NCI-H1930 (cell line): ENCODE measurements around the gene P4HA1.
"Not testable (repeated sequence)": the region's sequence is repeated elsewhere in the genome, so short reads cannot be mapped to it uniquely, and the experiment has no call there.

Experiments used
- DNase-seq, 2 experiments: peaks; one replicate each; lab custom pipeline; 2025; lab: John Stamatoyannopoulos, UW

Gene P4HA1

DNA sequence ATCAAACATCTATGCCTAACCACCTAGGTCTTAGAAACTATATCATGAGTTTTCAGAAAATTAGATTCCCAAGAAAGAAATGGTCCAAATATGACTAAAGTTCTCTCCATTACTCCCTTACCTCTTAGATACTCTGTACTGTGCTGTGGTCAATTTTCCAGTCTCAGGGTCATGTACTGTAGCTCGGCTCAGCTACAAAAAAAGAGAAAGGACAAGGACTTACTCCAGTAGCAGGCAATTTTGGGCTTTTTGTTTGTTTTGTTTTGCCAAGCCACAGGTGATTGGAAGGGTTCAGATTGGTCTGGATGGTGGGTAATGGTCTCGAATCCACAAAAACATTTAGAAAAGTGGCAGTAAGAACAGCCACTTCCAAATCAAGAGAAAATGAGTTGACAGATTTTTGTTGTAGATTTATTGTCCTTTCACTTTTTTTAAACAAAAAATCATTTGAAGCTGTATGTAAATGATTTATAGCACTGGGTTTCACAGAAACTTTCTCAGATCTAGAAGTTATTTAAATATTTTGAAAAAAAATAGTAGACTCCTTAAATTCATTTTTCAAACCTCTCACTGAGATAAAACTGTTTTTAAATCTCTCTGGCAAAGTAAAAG is 52.8 kb downstream of the P4HA1 start:
- no peak for DNase-seq

DNA sequence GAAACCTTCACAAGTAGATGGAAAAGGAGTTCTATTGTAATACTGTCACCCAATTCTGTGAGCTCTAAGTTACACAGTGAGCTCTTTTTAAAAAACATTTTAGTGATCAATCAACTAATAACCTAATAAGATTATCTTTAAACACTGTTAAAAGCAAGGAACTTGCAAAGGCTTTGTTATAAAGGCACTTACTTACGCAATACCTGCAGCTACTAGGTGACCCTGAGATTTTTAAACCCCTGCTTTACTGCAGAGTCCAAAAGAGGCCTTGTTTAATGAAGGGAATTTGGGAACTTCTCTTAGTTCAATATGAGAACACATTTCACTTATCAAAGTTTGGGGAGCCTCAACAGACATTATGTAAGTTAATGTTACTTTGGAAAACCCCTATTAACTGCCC is 53.3 kb downstream of the P4HA1 start:
- no peak for DNase-seq

DNA sequence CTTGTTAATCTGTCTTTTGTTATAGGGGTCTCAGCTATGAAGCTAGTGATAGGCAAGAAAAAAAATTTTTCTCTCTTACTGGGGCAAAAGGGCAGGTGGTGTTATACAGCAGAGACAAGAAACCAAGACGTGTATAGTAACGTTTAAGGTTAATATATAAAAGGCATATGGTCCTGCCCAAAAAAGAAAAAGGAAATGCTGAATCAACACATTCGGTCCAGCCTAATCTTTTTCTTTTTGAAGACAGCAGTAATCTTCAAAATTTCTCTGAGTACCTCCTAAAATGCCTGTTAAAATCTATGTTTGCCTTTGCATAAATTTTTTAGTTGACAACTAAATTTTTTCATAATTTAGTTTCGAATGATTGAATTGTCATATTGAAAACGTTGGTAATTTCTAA is 54.5 kb downstream of the P4HA1 start:
- no peak for DNase-seq

DNA sequence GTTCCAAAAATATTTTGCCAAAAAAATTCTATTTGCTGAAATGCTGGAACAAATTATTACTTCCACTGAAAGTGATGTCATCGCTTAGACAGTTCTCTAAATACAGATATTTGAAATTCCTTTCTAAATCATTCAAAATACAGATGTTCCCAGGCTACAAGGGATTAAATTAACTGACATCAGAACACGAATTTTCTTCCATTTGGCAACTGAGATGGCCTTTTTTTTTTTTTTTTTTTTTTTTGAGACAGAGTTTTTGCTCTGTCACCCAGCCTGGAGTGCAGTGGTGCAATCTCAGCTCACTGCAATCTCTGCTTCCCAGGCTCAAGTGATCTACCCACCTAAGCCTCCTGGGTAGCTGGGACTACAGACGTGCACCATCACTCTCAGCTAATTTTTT is 57.0 kb downstream of the P4HA1 start:
- DNase-seq: no peak

DNA sequence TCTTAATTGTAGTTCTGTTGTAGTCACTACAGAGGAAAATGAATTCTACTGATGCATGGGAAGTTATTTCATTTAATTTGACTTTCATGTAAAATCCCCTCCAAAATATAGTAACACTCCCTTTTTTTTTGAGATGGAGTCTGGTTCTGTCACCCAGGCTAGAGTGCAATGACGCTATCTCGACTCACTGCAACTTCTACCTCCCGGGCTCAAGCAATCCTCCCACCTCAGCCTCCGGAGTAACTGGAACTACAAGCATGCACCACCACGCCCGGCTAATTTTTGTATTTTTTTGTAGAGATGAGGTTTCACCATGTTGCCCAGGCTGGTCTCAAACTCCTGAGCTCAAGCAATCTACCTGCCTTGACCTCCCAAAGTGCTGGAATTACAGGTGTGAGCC is 60.4 kb downstream of the P4HA1 start:
- DNase-seq: not testable (repeated sequence)

DNA sequence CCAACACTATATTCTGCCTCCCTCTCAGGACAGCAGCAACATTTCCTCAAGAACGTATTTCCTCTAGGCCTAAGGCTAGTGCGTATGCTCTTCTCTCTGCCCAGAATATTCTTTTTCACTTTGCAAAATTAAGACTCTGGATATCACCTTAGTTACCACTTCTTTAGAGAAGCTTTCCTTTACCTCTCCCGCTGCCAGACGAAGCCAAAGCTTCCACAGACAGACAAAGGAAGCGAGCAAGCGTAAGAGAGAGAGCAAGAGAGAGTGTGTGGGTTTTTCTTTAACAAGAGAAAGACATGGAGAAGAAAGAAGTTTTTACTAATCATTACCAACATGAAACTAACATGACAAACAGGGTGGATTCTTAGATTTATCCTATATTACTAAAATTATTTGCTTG is 64.1 kb downstream of the P4HA1 start:
- DNase-seq: no peak

DNA sequence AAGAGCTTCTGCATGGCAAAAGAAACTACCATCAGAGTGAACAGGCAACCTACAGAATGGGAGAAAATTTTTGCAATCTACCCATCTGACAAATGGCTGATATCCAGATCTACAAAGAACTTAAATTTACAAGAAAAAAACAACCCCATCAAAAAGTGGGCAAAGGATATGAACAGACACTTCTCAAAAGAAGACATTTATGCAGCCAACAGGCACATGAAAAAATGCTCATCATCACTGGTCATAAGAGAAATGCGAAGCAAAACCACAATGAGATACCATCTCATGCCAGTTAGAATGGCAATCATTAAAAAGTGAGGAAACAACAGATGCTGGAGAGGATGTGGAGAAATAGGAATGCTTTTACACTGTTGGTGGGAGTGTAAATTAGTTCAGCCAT is 70.0 kb downstream of the P4HA1 start:
- not testable (repeated sequence) for DNase-seq

DNA sequence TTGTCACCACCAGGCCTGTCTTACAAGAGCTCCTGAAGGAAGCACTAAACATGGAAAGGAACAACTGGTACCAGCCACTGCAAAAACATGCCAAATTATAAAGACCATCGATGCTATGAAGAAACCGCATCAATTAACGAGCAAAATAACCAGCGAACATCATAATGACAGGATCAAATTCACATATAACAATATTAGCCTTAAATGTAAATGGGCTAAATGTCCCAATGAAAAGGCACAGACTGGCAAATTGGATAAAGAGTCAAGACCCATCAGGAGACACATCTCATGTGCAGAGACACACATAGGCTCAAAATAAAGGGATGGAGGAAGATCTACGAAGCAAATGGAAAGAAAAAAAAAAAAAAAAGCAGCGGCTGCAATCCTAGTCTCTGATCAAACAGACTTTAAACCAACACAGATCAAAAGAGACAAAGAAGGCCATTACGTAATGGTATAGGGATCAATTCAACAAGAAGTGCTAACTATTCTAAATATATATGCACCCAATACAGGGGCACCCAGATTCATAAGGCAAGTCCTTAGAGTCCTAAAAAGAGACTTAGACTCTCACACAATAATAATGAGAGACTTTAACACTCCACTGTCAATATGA is 73.1 kb downstream of the P4HA1 start:
- not testable (repeated sequence) for DNase-seq

DNA sequence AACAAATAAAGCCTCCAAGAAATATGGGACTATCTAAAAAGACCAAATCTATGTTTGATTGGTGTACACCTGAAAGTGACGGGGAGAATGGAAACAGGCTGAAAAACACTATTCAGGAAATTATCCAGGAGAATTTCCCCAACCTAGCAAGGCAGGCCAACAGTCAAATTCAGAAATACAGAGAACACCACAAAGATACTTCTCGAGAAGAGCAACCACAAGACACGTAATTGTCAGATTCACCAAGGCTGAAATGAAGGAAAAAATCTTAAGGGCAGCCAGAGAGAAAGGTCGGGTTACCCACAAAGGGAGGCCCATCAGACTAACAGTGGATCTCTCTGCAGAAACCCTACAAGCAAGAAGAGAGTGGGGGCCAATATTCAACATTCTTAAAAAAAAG is 73.7 kb downstream of the P4HA1 start:
- not testable (repeated sequence) for DNase-seq

DNA sequence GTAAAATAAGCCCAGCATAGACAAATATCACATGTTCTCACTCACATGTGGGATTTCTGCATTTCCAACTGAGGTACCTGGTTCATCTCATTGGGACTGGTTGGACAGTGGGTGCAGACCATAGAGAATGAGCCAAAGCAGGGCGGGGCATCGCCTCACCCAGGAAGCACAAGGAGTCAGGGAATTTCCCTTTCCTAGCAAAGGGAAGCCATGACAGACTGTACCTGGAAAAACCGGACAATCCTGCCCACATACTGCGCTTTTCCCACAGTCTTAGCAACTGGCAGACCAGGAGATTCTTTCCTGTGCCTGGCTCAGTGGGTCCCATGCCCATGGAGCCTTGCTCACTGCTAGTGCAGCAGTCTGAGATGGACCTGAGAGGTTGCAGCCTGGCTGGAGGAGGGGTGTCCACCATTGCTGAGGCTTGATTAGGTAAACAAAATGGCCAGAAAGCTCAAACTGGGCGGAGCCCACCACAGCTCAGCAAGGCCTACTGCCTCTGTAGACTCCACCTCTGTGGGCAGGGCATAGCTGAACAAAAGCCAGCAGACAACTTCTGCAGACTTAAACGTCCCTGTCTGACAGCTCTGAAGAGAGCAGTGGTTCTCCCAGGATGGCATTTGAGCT is 75.0 kb downstream of the P4HA1 start:
- DNase-seq: not testable (repeated sequence)

DNA sequence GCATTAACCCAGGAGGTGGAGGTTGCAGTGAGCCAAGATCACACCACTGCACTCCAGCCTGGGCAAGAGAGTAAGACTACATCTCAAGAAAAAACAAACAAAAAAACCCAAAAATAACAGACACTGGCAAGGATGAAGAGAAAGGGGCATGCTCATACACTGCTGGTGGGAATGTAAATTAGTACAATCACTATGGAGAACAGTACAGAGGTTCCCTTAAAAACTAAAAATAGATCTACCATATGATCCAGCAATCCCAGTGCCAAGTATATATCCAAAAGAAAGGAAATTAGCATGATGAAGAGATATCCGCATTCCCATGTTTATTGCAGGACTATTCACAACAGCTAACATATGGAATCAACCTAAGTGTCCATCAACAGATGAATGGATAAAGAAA is 75.6 kb downstream of the P4HA1 start:
- DNase-seq: no peak

DNA sequence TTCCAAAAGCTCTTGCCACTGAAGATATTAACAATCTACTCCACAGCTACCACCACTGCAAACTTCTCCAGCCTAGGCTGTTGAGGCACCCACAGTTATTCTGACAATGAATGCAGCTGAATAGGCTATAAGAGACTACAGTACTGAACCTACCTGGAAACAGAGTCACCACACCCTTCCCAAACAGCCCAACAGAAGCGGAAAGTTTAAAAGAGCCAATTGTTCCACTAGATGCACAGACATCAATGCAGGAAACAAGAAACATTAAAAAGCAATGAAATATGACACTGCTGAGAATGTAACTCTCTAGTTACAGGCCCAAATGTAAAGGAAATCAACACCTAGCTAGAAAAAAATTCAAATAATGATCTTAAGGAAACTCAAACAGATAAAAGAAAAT is 77.6 kb downstream of the P4HA1 start:
- no peak for DNase-seq

DNA sequence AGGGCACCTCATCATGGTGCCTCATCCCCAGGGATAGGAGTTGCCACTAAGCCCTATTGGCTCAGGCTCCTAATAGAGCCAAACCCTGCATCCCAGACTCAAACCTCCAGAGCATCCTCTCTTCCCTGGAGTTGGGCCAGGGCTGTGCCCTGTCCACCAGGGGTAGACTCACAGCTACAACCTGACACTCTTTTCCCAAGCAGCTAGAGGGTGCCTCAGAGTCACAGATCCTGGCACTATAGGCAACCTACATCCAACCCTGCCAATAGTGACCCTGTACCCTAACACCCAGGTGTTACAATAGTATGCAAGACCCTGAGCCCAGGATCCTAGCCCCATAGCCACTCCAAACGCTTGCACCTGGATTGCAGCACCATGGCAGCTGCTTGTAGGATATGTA is 78.0 kb downstream of the P4HA1 start:
- DNase-seq: no peak

DNA sequence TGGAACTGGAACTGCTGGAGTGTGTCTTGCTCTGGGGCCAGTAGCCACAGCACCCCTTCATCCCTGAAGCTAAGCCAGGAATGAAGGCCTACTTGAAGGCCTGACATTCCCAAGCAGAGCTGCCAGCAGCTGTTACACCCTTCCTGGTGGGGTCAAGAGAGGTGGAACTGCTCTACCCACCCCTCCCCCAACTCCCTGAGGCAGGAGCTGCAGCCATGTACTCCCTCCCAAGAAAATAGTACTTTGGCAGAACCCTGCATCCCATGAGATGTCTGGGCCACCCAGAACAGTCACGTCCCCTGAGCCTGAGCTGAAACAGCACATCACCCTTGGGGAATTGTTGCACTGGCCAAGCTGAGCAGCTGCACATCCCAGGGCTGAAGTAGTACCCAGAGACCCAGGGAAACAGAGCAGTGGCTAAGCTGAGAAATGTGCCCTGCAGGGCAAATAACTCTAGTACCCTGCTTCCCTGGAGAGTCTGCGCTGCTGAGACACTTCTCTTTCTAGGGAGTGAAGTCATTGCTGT is 78.6 kb downstream of the P4HA1 start:
- DNase-seq: no peak

DNA sequence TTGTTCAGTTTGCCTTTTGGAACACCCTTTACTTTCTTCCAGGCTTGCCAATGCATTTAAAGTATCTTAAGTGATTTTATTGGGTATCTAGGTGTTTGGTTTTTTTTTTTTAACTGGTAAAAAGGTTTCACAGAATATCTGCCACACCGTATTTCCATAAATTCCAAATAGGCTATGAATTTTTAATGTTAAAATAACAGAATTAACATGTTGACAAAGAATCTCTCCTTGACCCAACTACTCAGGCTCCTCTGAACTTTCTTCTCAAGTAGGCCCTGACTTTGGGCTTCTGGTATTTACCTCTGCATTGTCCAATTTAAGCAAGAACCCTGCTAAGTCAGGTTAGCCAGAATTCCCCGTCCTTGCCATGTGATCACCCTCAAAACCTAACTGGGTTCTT is 80.9 kb downstream of the P4HA1 start:
- no peak for DNase-seq

DNA sequence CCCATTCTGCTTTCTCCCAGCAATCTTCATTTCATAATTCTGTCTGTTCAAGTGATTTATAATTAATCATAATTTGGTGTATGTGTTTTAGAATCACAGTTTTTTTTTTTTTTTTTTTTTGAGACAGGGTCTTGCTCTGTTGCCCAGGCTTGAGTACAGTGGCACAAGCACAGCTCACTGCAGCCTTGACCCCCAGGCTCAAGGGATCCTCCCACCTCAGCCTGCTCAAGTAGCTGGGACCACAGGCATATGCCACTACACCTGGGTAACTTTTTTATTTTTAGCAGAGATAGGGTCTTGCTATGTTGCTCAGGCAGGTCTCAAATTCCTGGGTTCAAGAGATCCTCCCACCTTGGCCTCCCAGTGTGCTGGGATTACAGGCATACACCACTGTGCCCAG is 92.8 kb downstream of the P4HA1 start:
- DNase-seq: no peak

DNA sequence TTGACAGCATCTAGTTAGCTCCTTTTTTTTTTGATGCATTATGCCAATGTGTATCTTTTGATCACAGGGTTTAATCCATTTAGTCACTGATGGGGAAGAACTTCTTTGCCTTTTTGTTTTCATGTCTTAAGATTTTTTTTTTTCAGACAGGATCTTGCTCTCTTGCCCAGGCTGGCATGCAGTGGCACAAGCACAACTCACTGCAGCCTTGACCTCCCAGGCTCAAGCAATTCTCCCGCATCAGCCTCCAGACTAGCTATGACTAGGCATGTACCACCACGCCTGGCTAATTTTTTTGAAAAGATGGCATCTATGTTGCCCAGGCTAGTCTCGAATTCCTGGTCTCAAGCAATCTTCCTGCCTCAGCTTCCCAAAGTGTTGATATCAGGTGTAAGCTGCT is 95.7 kb downstream of the P4HA1 start:
- DNase-seq: no peak

DNA sequence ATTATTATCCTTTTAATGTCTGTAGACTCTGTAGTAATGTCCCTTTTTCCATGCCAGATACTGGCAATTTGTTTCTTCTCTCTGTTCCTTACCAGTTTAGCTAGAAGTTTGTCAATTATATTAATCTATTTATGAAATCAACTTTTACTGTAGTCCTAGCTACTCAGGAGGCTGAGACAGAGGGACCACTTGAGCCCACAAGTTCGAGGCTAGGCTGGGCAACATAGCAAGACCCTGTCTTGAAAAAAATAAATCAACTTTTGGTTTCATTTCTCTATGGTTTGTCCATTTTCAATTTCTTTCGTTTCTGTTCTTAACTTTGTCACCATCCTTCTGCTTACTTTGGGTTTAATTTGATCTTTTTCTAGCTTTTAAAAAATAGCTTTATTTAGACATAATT is 99.6 kb downstream of the P4HA1 start:
- DNase-seq: no peak

DNA sequence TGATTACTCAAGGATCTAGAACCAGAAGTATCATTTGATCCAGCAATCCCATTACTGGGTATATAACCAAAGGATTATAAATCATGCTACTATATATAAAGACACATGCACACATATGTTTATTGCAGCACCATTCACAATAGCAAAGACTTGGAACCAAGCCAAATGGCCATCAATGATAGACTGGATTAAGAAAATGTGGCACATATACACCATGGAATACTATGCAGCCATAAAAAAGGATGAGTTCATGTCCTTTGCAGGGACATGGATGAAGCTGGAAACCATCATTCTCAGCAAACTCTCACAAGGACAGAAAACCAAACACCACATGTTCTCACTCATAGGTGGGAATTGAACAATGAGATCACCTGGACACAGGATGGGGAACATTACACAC is 101.2 kb downstream of the P4HA1 start:
- not testable (repeated sequence) for DNase-seq

DNA sequence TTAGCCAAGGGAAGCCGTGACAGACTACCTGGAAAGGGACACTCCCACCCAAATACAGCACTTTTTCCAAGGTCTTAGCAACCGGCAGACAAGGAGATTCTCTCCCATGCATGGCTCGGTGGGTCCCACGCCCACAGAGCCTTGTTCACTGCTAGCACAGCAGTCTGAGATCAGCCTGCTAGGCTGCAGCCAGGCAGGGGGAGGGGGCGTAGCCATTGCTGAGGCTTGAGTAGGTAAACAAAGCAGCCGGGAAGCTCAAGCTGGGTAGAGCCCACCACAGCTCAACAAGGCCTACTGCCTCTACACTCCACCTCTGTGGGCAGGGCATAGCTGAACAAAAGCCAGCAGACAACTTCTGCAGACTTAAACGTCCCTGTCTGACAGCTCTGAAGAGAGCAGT is 106.9 kb downstream of the P4HA1 start:
- DNase-seq: not testable (repeated sequence)

DNA sequence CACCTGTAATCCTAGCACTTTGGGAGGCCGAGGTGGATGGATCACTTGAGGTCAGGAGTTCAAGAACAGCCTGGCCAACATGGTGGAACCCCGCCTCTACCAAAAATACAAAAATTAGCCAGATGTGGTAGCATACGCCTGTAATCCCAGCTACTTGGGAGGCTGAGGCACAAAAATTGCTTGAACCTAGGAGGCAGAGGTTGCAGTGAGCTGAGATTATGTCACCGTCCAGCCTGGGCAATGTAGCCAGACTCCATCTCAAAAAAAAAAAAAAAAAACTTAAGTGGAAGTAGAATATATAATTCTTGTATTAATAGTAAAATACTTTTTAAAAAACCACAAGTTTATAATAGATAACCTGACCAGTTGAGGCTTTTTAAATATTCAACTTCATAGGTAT is 112.0 kb downstream of the P4HA1 start:
- DNase-seq: not testable (repeated sequence)

DNA sequence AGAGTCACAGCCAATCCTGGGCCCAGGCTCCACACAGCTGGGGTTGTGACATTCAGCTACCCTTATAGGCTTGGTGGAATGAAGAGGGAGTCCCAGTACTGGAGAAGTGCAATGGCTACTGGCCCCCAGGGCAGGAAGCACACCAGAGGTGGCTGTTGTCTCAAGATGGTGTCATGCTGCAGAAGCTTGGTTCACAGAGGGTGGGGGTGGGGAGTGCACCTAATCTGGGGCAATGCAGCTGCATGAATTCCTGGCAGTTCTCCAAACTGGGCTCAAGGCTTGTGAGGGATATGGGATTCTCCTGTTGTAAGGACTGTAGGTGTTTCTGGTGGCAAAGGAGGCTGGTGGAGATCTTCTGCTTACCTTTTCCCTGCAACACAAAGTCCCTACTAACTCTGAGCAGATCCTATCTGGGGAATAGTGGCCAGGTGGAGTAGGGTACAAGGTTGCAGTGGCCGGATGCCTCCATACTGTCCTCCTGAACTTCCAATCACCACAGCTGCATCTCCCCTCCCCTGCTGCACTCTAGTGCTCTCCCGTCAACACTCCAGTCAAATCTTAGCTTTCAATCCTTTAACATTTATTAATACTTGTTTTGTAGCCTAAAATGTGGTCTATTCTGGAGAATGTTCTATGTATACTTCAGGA is 114.7 kb downstream of the P4HA1 start:
- no peak for DNase-seq
